ENCODE results near the gene PLSCR3.

Gene PLSCR3

GRCh38 chr17:7394452-7395191 is at the start of gene PLSCR3:
TSS of gene PLSCR3 (minus strand) at chr17:7394525. CDS start at chr17:7394110, 415 bp downstream.
- peak; percentile 69 for DNase-seq

- no peak for DNase-seq
These were observed 49.5 kb upstream of the PLSCR3 start for GRCh38 chr17:7443499-7444485.

- DNase-seq: no peak
These were observed 47.8 kb upstream of the PLSCR3 start for GRCh38 chr17:7442142-7442541.

GRCh38 chr17:7441266-7441665 is 46.9 kb upstream of the PLSCR3 start:
- DNase-seq: no peak

GRCh38 chr17:7440834-7441195 is 46.5 kb upstream of the PLSCR3 start:
- no peak for DNase-seq

GRCh38 chr17:7440113-7440833 is 45.9 kb upstream of the PLSCR3 start:
- DNase-seq: peak; percentile 21

- no peak for DNase-seq
These were observed 45.3 kb upstream of the PLSCR3 start, which contains the start of gene FGF11 for GRCh38 chr17:7439462-7440112. TSS of gene FGF11 (plus strand) at chr17:7439512. CDS start at chr17:7439621, 109 bp downstream.

GRCh38 chr17:7438656-7439460 is 44.5 kb upstream of the PLSCR3 start:
- DNase-seq: no peak

GRCh38 chr17:7437950-7438614 is 43.8 kb upstream of the PLSCR3 start:
- DNase-seq: no peak

GRCh38 chr17:7437369-7437863 is 43.1 kb upstream of the PLSCR3 start:
- no peak for DNase-seq

GRCh38 chr17:7436556-7437368 is 42.4 kb upstream of the PLSCR3 start:
- peak; percentile 67 for DNase-seq

- peak; percentile 35 for DNase-seq
These were observed 41.6 kb upstream of the PLSCR3 start for GRCh38 chr17:7435676-7436555.

GRCh38 chr17:7432296-7432695 is 38.0 kb upstream of the PLSCR3 start:
- no peak for DNase-seq

- DNase-seq: no peak
These were observed 36.9 kb upstream of the PLSCR3 start for GRCh38 chr17:7431231-7431630.

- DNase-seq: no peak
These were observed 35.4 kb upstream of the PLSCR3 start for GRCh38 chr17:7429722-7430121.

- DNase-seq: no peak
These were observed 34.2 kb upstream of the PLSCR3 start, which contains the start of gene SPEM3 for GRCh38 chr17:7428557-7428956. TSS of gene SPEM3 (plus strand) at chr17:7428857. CDS start at chr17:7428903, 46 bp downstream.

- no peak for DNase-seq
These were observed 33.2 kb upstream of the PLSCR3 start for GRCh38 chr17:7427549-7427948.

GRCh38 chr17:7426896-7427489 is 32.7 kb upstream of the PLSCR3 start:
- DNase-seq: no peak

Measured in NCI-H345 (cell line).